Kidney (tissue), 14 donors: ENCODE results near the gene NDEL1. TPM values are rescaled to one million over a fixed set of nuclear protein-coding genes. Genes with fewer than 3 reads are reported as not detected.

Experiments
- DNase-seq, 5 donors: peaks; one replicate each; pipeline ENCODE4 v3.0.0-alpha.2; 2013 to 2020
- FAIRE-seq: peaks from 2 replicates; lab custom pipeline; 2012; peaks lifted over from hg19 to GRCh38; lab: Jason Lieb, UNC
- H3K27ac ChIP-seq, 2 donors: one replicate each; pipeline ENCODE4 v1.7.0; 2013; ENCODE audit warnings: low read depth in 2 of 2, low read length in 2 of 2, inconsistent platforms in 1 of 2
- H3K27me3 ChIP-seq: one replicate; pipeline ENCODE4 v1.7.1; 2013; ENCODE audit warnings: low read length, inconsistent platforms; ENCODE audit not compliant: control insufficient read depth, insufficient read depth
- H3K36me3 ChIP-seq, 3 donors: one replicate each; pipeline versions ENCODE4 v1.7.0 to v1.7.1; 2013; ENCODE audit warnings: low read length in 3 of 3, control low read depth in 1 of 3, inconsistent platforms in 1 of 3; ENCODE audit not compliant: insufficient read depth in 3 of 3, control insufficient read depth in 2 of 3
- H3K4me1 ChIP-seq, 3 donors: one replicate each; pipeline versions ENCODE4 v1.7.0 to v1.7.1; 2013; ENCODE audit warnings: low read length in 3 of 3, inconsistent platforms in 1 of 3, low read depth in 1 of 3; ENCODE audit not compliant: control insufficient read depth in 2 of 3, insufficient read depth in 2 of 3
- H3K4me3 ChIP-seq, 3 donors: one replicate each; pipeline versions ENCODE4 v1.7.0 to v1.8.1; 2013; ENCODE audit warnings: low read length in 3 of 3, control low read depth in 1 of 3, inconsistent platforms in 1 of 3
- H3K9ac ChIP-seq, 3 donors: one replicate each; pipeline versions ENCODE4 v1.7.0 to v1.7.1; 2013; ENCODE audit warnings: low read length in 3 of 3, control low read depth in 1 of 3, inconsistent platforms in 1 of 3
- H3K9me3 ChIP-seq, 3 donors: one replicate each; pipeline versions ENCODE4 v1.7.0 to v1.7.1; 2013; ENCODE audit warnings: low read length in 3 of 3, control low read depth in 1 of 3, inconsistent platforms in 1 of 3; ENCODE audit not compliant: control insufficient read depth in 2 of 3, insufficient read depth in 1 of 3
- intact Hi-C: fragments of 100-400 bp; cut with DNase I; formaldehyde crosslinking; loops from one replicate; pipeline ENCODE4 v1.11.1; 2022
- polyA plus RNA-seq: library from polyadenylated mRNA; stranded (reverse); fragments of 350-450 nt; fragmentation: Illumina TruSeq; extraction: RNeasy Lipid Tissue Mini Kit (QIAGEN cat#74804); gene quantifications from one replicate; pipeline ENCODE4 v1.2.3, GENCODE V29; 2014; ENCODE audit warnings: low read depth, low replicate concordance; ENCODE audit not compliant: insufficient read depth
- total RNA-seq: library from RNA; stranded (reverse); fragmentation: NEBNext Ultra II Directional; extraction: Animal tissue kit (Norgen Biotek cat#: 25700); gene quantifications from one replicate; pipeline ENCODE4 v1.2.1, GENCODE V29; 2021
- TF ChIP-seq, protein P1 (sequence below): IDR thresholded peaks from 3 replicates; pipeline ENCODE4 v1.5.1; 2012; ENCODE audit warnings: mild to moderate bottlenecking, moderate library complexity, borderline replicate concordance; ENCODE audit not compliant: insufficient read depth; ENCODE audit errors: extremely low read depth
- donor health status: control.
- donor health status: control.
- donor health status: control.
- donor health status: control.
- donor health status: control.
- donor health status: DM: yes; HTN: yes; CAD: no.
- donor health status: Normal renal cell carcinoma (clear cell type).

NDEL1 gene
- total and polyA plus RNA-seq, 2 donors from 2014 or later, result 17.9 to 66.1 TPM

- H3K9ac ChIP-seq, result no peak overlapping the region
- TF ChIP-seq, protein P1, sequence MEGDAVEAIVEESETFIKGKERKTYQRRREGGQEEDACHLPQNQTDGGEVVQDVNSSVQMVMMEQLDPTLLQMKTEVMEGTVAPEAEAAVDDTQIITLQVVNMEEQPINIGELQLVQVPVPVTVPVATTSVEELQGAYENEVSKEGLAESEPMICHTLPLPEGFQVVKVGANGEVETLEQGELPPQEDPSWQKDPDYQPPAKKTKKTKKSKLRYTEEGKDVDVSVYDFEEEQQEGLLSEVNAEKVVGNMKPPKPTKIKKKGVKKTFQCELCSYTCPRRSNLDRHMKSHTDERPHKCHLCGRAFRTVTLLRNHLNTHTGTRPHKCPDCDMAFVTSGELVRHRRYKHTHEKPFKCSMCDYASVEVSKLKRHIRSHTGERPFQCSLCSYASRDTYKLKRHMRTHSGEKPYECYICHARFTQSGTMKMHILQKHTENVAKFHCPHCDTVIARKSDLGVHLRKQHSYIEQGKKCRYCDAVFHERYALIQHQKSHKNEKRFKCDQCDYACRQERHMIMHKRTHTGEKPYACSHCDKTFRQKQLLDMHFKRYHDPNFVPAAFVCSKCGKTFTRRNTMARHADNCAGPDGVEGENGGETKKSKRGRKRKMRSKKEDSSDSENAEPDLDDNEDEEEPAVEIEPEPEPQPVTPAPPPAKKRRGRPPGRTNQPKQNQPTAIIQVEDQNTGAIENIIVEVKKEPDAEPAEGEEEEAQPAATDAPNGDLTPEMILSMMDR, result no peak
- peaks cover 0 to 12% (median 10%) of the 10 kb centered on the region in 3 donors for H3K4me1 ChIP-seq
- H3K36me3 ChIP-seq, result peaks cover 2 to 37% (median 8%) of the 10 kb centered on the region in 3 donors
- no peaks in the 10 kb centered on the region for H3K27me3 ChIP-seq
- no peak overlapping the region for H3K27ac ChIP-seq
- no peak for DNase-seq
- no peak overlapping the region for H3K4me3 ChIP-seq
- no peak for FAIRE-seq
- H3K9me3 ChIP-seq, result no peaks in the 10 kb centered on the region
- intact Hi-C loops, result no loop called here
These were observed 33.3 kb downstream of the NDEL1 start for GRCh38 chr17:8468980-8469379.

- DNase-seq (no peak), FAIRE-seq (no peak)
- Histone ChIP-seq H3K9me3 (no peaks in the 10 kb centered on the region), H3K27me3 (no peaks in the 10 kb centered on the region), H3K36me3 (peaks cover 2 to 45% (median 13%) of the 10 kb centered on the region in 3 donors), H3K4me1 (peaks cover 0 to 12% (median 8%) of the 10 kb centered on the region in 3 donors), H3K9ac (no peak overlapping the region), H3K27ac (no peak overlapping the region), H3K4me3 (no peak overlapping the region)
- intact Hi-C loops, result no loop called here
- TF ChIP-seq, protein P1, result no peak
These were observed 34.3 kb downstream of the NDEL1 start for GRCh38 chr17:8469964-8470363.

- DNase-seq (peak in 2 of 5 donors; percentile 37 to 86), FAIRE-seq (no peak)
- peaks cover 2 to 51% (median 17%) of the 10 kb centered on the region in 3 donors for H3K36me3 ChIP-seq
- TF ChIP-seq, protein P1, result no peak
- peak overlapping the region in 2 of 3 donors; percentile 2 to 17 for H3K4me3 ChIP-seq
- H3K27me3 ChIP-seq, result no peaks in the 10 kb centered on the region
- H3K27ac ChIP-seq, result no peak overlapping the region
- H3K9me3 ChIP-seq, result no peaks in the 10 kb centered on the region
- peaks cover 0 to 12% (median 2%) of the 10 kb centered on the region in 3 donors for H3K4me1 ChIP-seq
- H3K9ac ChIP-seq, result no peak overlapping the region
- intact Hi-C loops, result no loop called here
These were observed 34.9 kb downstream of the NDEL1 start for GRCh38 chr17:8470447-8471047.
